Measurements from ENCODE around the gene ATRNL1. TPM values are rescaled to one million over a fixed set of nuclear protein-coding genes. Genes with fewer than 3 reads are reported as not detected.

Gene ATRNL1
- total RNA-seq, 4 donors from 2014 or later = 0.34 to 0.98 (median 0.44) TPM; not detected in 1

DNA sequence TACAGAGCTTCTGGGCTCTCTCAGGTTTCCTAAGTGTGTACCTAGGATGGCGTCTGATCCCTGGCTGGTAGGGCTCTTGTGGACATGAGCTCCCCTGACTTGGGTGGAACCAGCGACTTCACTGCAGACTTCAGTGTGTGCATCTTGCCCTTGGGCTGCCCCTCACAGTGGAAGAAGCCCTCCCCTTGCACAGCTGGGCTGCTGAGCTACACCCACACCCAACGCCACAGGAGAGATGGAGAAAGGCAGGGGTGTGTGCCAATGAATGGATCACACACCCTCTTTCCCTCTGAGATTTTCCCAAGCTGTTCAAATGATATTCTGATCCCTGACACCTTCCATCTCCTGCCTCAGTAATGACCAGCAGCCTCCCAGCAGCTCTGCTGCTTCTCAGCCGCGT is 883.2 kb downstream of the ATRNL1 start:
- TF ChIP-seq, protein P1, sequence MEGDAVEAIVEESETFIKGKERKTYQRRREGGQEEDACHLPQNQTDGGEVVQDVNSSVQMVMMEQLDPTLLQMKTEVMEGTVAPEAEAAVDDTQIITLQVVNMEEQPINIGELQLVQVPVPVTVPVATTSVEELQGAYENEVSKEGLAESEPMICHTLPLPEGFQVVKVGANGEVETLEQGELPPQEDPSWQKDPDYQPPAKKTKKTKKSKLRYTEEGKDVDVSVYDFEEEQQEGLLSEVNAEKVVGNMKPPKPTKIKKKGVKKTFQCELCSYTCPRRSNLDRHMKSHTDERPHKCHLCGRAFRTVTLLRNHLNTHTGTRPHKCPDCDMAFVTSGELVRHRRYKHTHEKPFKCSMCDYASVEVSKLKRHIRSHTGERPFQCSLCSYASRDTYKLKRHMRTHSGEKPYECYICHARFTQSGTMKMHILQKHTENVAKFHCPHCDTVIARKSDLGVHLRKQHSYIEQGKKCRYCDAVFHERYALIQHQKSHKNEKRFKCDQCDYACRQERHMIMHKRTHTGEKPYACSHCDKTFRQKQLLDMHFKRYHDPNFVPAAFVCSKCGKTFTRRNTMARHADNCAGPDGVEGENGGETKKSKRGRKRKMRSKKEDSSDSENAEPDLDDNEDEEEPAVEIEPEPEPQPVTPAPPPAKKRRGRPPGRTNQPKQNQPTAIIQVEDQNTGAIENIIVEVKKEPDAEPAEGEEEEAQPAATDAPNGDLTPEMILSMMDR (IDR thresholded peaks at IDR 0.05; ENCODE audit: low read depth) = no peak

DNA sequence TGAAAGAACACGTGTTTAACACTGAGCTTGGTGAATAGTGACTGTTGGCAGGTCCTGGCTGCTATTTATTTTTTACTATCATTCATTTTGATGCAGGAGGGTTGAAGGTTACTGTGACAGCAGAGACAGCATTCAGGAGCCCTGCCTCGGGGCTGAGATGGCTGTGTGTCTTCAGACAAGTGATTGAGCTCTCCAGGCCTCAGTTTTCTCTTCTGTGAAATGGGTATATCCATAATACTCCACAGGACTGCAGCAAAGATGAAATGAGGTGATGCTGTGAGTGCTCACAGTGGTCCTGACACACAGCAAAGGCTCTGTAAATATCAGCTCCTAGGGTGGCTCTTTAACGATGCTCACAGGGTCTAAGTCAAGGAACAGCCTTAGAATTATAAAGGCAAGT is 884.7 kb downstream of the ATRNL1 start:
- TF ChIP-seq, protein P1 (IDR thresholded peaks at IDR 0.05; ENCODE audit: low read depth) = no peak

DNA sequence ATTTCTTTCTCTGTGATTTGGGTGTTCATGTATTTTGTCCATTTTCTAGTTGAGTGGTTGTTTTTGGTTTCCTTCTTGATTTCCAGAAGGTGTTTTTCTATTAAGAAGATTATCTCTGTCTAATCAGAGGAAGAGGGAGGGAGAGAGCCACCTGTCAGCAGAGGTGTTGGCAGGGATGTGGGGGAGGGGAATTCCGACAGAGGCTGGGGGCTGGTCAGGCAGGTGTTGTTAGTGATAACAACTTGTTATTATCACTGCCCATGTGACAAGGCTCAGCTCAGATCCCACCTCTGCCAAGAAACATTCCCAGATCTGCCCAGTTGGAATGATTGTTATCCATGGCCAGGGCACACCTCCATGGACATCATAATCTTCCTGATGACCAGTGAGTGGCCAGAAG is 886.4 kb downstream of the ATRNL1 start:
- TF ChIP-seq, protein P1 (IDR thresholded peaks at IDR 0.05; ENCODE audit: low read depth) = no peak

DNA sequence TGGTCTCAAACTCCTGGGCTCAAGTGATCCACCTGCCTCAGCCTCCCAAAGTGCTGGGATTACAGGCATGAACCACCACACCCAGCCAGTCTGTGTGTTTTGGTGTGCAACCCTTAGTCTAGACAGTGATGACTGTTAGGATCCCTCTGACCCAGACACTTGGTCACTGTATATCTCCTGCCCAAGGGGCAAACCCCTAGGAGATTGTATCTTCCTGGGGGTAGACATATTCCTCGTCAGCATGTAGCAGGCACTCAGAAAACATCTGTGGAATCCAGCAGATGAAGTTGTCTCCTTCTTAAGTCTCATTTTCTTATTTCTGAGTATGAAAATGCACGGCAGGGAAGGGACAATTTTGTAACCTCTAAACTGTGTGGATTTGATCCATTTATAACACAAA is 887.3 kb downstream of the ATRNL1 start:
- TF ChIP-seq, protein P1 (IDR thresholded peaks at IDR 0.05; ENCODE audit: low read depth) = no peak

DNA sequence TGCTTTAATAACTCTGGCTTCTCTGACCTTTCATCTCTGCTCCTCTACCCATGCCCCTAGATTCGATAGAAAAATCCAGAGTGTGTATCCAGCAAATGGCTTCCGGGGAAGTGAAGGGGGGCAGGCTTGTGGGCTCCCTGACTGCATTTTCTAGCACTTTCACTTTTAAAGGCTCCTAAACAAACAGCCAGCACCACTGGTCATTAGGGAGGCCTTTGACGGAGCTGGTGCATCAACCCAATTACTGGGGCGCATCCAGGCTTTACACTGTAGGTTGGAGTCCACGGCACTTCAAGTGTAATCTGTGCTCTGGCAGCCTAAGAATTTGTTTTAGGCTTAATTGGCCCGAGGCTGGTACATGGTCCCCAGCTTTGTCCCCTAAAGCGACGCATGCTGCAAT is 887.9 kb downstream of the ATRNL1 start:
- TF ChIP-seq, protein P1 (IDR thresholded peaks at IDR 0.05; ENCODE audit: low read depth) = no peak

DNA sequence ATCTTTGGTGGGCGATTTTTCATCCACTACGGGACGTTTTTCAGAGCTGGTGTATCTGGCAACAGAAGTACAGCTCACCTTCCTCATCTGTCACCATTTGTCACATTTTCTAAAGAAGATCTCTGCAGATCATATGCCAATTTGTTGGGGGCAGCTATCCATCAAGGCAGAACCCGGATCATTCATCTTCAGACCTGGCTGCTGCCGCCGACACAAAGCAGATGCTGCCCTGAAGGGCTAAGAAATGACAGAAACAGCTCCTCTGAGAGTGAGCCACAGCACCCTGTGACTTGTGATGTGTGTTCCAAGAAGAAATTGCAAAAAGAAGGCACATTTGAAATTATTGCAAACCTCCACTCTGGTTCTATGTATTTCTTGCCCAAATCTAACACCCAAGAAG is 888.9 kb downstream of the ATRNL1 start:
- TF ChIP-seq, protein P1 (IDR thresholded peaks at IDR 0.05; ENCODE audit: low read depth) = no peak

DNA sequence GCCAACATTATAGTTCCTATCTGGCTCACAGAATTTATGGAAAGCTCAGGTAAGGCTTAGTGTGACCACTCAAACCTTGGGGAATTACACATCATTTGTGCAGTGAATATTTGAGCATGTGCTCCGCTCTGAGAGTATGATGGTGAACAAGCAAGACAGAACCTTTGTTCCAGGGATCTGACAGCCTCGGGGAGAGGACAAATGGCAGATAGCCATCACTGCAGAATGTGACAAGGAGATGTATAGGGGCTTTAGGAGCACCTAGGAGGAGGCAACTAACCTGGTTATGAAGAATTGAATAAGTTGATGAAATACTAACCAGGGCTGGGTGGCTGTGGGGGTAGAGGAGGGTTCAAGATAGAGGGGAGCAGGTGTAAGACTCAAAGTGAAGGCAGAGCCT is 889.4 kb downstream of the ATRNL1 start:
- TF ChIP-seq, protein P1 (IDR thresholded peaks at IDR 0.05; ENCODE audit: low read depth) = no peak

Data from subcutaneous adipose tissue (tissue), 4 donors.